Neural crest cell (in vitro differentiated cells): ENCODE measurements around the gene CYTH2. TPM values are rescaled to one million over a fixed set of nuclear protein-coding genes. Genes with fewer than 3 reads are reported as not detected.

Source experiments
- DNase-seq: peaks from one replicate; pipeline ENCODE4 v3.0.0; 2021; ENCODE audit warnings: low read depth, mixed read lengths, low spot score
- H3K27ac Mint-ChIP-seq: one replicate; pipeline ENCODE4 v1.8.0; 2021; ENCODE audit warnings: mild to moderate bottlenecking, mixed read lengths; ENCODE audit not compliant: unreplicated experiment
- H3K27me3 Mint-ChIP-seq: 2 replicates; pipeline ENCODE4 v1.8.0; 2021; ENCODE audit warnings: low read depth, mild to moderate bottlenecking, mixed read lengths
- H3K36me3 Mint-ChIP-seq: 2 replicates; pipeline ENCODE4 v1.8.0; 2021; ENCODE audit warnings: low read depth, mild to moderate bottlenecking, mixed read lengths
- H3K4me1 Mint-ChIP-seq: 2 replicates; pipeline ENCODE4 v1.8.0; 2021; ENCODE audit warnings: mixed read lengths
- H3K4me3 Mint-ChIP-seq: one replicate; pipeline ENCODE4 v1.8.0; 2021; ENCODE audit warnings: mild to moderate bottlenecking, mixed read lengths
- H3K9me3 Mint-ChIP-seq: 2 replicates; pipeline ENCODE4 v1.8.0; 2021; ENCODE audit warnings: mixed read lengths
- total RNA-seq: library from RNA; stranded (reverse); gene quantifications from 2 replicates; pipeline ENCODE4 v1.2.1, GENCODE V29; 2021
- TF ChIP-seq, protein P1 (sequence below): fragments of 200-600 bp; sonication (generic); conservative IDR thresholded peaks from 2 replicates; pipeline ENCODE4 v1.5.0; 2021; ENCODE audit warnings: antibody characterized with exemption, mild to moderate bottlenecking

The CYTH2 gene
- total RNA-seq, 1 donor from 2014 or later, result 196 TPM

DNA sequence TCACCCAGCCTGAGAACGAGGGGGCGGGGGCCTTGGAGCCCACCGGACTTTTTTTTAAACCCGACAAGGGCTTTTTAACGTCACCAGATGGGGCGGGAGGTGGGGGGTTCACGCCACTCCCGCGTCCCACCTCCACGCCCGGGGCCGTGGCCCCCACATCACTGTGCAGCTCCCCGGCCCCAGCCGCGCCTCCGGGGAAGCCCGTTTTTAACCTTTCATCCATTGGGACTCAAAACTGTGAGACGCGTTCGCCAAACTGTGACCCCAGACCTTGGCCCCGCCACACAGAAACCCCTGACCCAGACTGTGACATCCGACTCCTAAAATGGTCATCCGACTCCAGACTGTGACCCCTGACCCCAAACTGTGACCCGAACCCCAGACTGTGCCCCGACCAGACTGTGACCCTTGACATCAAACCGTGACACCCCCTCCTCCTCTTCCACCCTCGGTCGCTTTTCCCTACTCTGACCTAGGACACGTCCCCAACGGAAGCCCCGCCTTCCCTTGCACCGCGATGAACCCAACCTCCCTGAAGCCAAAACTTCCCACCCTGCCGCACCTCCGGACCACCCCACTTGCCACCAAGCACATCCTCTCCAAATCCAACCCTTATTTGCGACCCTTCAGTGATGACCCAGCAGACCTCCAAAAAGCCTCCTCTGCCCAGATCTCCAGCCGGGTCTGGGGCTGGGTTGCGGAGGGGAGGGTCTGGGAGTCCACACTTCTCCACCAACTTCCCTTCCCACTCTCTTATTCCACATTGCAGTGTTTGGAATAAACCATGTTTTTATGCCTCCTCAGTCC is 24.8 kb upstream of the CYTH2 start:
- Mint-ChIP-seq H3K4me1 (peaks cover 33% of the 10 kb centered on the region), H3K27ac (peak overlapping the region; percentile 96), H3K36me3 (peaks cover 4% of the 10 kb centered on the region), H3K27me3 (no peaks in the 10 kb centered on the region), H3K4me3 (peak overlapping the region; percentile 97), H3K9me3 (no peaks in the 10 kb centered on the region)
- DNase-seq, result no peak
- TF ChIP-seq, protein P1, sequence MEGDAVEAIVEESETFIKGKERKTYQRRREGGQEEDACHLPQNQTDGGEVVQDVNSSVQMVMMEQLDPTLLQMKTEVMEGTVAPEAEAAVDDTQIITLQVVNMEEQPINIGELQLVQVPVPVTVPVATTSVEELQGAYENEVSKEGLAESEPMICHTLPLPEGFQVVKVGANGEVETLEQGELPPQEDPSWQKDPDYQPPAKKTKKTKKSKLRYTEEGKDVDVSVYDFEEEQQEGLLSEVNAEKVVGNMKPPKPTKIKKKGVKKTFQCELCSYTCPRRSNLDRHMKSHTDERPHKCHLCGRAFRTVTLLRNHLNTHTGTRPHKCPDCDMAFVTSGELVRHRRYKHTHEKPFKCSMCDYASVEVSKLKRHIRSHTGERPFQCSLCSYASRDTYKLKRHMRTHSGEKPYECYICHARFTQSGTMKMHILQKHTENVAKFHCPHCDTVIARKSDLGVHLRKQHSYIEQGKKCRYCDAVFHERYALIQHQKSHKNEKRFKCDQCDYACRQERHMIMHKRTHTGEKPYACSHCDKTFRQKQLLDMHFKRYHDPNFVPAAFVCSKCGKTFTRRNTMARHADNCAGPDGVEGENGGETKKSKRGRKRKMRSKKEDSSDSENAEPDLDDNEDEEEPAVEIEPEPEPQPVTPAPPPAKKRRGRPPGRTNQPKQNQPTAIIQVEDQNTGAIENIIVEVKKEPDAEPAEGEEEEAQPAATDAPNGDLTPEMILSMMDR, result no peak

DNA sequence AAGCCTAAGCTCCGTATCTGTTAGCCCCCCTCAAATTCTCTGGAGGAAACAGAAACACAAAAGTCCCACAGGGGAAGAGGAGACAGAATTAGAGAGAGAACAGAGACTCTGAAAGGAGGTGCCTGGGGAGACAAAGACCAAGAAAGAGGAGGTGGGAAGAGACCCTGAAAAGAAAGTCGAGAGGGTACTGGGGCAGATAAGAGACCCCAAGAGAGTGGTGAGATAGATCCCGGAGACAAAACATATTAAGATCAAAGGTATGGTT is 24.3 kb upstream of the CYTH2 start:
- H3K27me3 Mint-ChIP-seq, result no peaks in the 10 kb centered on the region
- H3K4me3 Mint-ChIP-seq, result peak overlapping the region; percentile 97
- peaks cover 33% of the 10 kb centered on the region for H3K4me1 Mint-ChIP-seq
- TF ChIP-seq, protein P1, result no peak
- H3K27ac Mint-ChIP-seq, result peak overlapping the region; percentile 96
- peaks cover 4% of the 10 kb centered on the region for H3K36me3 Mint-ChIP-seq
- no peaks in the 10 kb centered on the region for H3K9me3 Mint-ChIP-seq
- no peak for DNase-seq

DNA sequence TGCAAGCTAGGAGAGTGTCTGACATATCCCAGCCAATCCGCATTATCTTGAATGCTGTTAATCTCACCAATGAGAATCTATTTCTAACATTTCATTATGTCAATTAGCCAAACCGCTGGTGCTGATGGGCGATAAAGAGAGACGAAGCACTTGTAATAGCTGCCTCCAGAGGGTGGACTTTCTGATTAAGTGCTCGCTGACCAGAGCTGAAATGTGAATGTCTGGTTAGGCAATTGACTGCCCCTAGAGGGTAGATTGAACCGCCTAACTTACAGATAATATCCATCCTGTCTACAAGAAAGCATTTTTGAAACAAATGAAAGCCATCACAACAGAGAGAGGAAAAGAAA is 23.9 kb upstream of the CYTH2 start:
- no peaks in the 10 kb centered on the region for H3K27me3 Mint-ChIP-seq
- peaks cover 4% of the 10 kb centered on the region for H3K36me3 Mint-ChIP-seq
- peak overlapping the region; percentile 97 for H3K4me3 Mint-ChIP-seq
- TF ChIP-seq, protein P1, result peak; percentile 70
- H3K4me1 Mint-ChIP-seq, result peaks cover 33% of the 10 kb centered on the region
- H3K9me3 Mint-ChIP-seq, result no peaks in the 10 kb centered on the region
- no peak for DNase-seq
- H3K27ac Mint-ChIP-seq, result peak overlapping the region; percentile 96

DNA sequence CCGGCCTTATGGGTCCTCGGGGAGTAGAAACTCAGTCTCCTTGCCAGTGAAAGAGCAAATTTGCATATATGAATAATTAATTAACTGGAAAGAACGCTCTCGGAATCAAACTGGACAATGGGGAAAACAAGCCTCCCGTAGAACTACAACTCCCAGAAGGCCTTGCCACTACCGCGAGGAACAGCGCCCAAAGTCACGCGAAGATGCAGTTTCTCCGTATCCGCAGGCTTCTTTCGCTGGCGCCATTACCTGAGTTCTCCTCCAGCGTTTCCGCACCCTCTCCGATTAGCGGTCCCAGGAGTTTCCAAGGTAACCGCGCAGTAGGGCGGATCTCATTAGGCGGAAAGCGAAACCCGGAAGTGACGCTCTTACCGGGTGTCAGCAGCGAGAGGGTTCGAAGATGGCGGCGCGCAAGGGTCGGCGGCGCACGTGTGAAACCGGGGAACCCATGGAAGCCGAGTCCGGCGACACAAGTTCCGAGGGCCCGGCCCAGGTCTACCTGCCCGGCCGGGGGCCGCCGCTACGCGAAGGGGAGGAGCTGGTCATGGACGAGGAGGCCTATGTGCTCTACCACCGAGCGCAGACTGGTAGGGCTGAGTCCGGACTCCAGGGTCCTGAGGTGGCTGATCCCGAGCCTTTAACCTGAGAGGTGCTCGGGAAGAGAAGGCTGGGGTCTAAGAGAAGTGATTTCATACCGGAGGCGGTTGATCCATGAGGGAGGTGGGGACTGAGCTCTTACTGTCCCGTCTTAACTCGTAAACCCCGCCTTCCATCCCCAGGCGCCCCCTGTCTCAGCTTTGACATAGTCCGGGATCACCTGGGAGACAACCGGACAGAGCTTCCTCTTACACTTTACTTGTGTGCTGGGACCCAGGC is 23.3 kb upstream of the CYTH2 start, which contains the start of gene GRWD1:
Gene GRWD1, plus strand, starts transcription at position 378 of the 876 bp plus-strand sequence. Its CDS starts 23 bp downstream, at position 401.
- Mint-ChIP-seq H3K4me1 (peaks cover 33% of the 10 kb centered on the region), H3K27ac (peak within 1 kb of the TSS; percentile 96), H3K9me3 (no peaks in the 10 kb centered on the region), H3K27me3 (no peaks in the 10 kb centered on the region), H3K4me3 (peak within 1 kb of the TSS; percentile 97), H3K36me3 (peaks cover 4% of the 10 kb centered on the region)
- DNase-seq, result peak; percentile 79
- TF ChIP-seq, protein P1, result peak; percentile 23

DNA sequence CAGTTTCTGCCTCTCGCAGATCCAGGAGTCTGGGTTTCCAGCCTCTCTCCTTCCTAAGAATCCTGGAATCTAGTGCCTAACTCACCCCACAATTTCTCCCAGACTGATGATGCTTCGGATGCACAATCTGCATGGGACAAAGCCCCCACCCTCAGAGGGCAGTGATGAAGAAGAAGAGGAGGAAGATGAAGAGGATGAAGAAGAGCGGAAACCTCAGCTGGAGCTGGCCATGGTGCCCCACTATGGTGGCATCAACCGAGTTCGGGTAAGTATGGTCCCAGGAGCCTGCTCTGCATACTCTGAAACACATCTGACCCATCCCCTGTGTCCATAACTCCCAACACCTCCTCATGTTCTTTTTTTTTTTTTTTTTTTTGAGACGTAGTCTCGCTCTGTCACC is 22.6 kb upstream of the CYTH2 start:
- TF ChIP-seq, protein P1, result no peak
- Mint-ChIP-seq H3K4me3 (peak overlapping the region; percentile 97), H3K9me3 (no peaks in the 10 kb centered on the region), H3K27me3 (no peaks in the 10 kb centered on the region), H3K27ac (peak overlapping the region; percentile 20), H3K36me3 (peaks cover 4% of the 10 kb centered on the region), H3K4me1 (peaks cover 38% of the 10 kb centered on the region)
- no peak for DNase-seq
